Lower lobe of right lung (tissue), 2 donors: ENCODE data around the gene DENND1B. TPM values are rescaled to one million over a fixed set of nuclear protein-coding genes. Genes with fewer than 3 reads are reported as not detected.

ENCODE experiments used
- ATAC-seq, 2 donors: fragments of 200-7000 bp; cut with Tn5 transposase; one replicate each; pipeline ENCODE4 v1.9.1; 2020 to 2022; ENCODE audit warnings: mild to moderate bottlenecking in 2 of 2, moderate library complexity in 2 of 2
- DNase-seq: peaks from one replicate; pipeline ENCODE4 v3.0.0-alpha.2; 2020
- H3K27ac ChIP-seq: fragments of 200-600 bp; one replicate; pipeline ENCODE4 v1.8.0; 2022
- H3K27me3 ChIP-seq: fragments of 200-600 bp; one replicate; pipeline ENCODE4 v1.8.0; 2022; ENCODE audit warnings: low read depth
- H3K36me3 ChIP-seq: fragments of 200-600 bp; one replicate; pipeline ENCODE4 v1.8.0; 2022; ENCODE audit warnings: mild to moderate bottlenecking
- H3K4me1 ChIP-seq: fragments of 200-600 bp; one replicate; pipeline ENCODE4 v1.8.0; 2022
- H3K4me3 ChIP-seq: fragments of 200-600 bp; one replicate; pipeline ENCODE4 v1.8.0; 2022; ENCODE audit warnings: mild to moderate bottlenecking
- H3K9me3 ChIP-seq: fragments of 200-600 bp; one replicate; pipeline ENCODE4 v1.8.0; 2022
- intact Hi-C: fragments of 100-400 bp; cut with DNase I; formaldehyde crosslinking; loops from one replicate; pipeline ENCODE4 v1.11.0; 2022
- long read RNA-seq: library from polyadenylated mRNA; unstranded; transcript quantifications from one replicate; pipeline ENCODE4 v2.0.0, GENCODE V29; 2021
- total RNA-seq: library from RNA; stranded (reverse); fragmentation: NEBNext Ultra II Directional; extraction: Animal tissue kit (Norgen Biotek cat#: 25700); gene quantifications from one replicate; pipeline ENCODE4 v1.2.1, GENCODE V29; 2021
- TF ChIP-seq, protein P1 (sequence below): fragments of 200-600 bp; IDR thresholded peaks from one replicate; pipeline ENCODE4 v1.8.0; 2022; ENCODE audit warnings: antibody characterized with exemption, mild to moderate bottlenecking
- donor health status: DM: no; HTN: yes; CAD: no; lungs with severe emphysema.

The DENND1B gene, protein sequence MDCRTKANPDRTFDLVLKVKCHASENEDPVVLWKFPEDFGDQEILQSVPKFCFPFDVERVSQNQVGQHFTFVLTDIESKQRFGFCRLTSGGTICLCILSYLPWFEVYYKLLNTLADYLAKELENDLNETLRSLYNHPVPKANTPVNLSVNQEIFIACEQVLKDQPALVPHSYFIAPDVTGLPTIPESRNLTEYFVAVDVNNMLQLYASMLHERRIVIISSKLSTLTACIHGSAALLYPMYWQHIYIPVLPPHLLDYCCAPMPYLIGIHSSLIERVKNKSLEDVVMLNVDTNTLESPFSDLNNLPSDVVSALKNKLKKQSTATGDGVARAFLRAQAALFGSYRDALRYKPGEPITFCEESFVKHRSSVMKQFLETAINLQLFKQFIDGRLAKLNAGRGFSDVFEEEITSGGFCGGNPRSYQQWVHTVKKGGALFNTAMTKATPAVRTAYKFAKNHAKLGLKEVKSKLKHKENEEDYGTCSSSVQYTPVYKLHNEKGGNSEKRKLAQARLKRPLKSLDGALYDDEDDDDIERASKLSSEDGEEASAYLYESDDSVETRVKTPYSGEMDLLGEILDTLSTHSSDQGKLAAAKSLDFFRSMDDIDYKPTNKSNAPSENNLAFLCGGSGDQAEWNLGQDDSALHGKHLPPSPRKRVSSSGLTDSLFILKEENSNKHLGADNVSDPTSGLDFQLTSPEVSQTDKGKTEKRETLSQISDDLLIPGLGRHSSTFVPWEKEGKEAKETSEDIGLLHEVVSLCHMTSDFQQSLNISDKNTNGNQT
- total RNA-seq: 25.6 TPM
- long read RNA-seq, full-length matches to known transcripts: 5 of 33 reads
- long read RNA-seq, partial matches to known transcripts: 6 of 33 reads
- long read RNA-seq, other reads (novel, unspliced or antisense): 22 of 33 reads

DNA sequence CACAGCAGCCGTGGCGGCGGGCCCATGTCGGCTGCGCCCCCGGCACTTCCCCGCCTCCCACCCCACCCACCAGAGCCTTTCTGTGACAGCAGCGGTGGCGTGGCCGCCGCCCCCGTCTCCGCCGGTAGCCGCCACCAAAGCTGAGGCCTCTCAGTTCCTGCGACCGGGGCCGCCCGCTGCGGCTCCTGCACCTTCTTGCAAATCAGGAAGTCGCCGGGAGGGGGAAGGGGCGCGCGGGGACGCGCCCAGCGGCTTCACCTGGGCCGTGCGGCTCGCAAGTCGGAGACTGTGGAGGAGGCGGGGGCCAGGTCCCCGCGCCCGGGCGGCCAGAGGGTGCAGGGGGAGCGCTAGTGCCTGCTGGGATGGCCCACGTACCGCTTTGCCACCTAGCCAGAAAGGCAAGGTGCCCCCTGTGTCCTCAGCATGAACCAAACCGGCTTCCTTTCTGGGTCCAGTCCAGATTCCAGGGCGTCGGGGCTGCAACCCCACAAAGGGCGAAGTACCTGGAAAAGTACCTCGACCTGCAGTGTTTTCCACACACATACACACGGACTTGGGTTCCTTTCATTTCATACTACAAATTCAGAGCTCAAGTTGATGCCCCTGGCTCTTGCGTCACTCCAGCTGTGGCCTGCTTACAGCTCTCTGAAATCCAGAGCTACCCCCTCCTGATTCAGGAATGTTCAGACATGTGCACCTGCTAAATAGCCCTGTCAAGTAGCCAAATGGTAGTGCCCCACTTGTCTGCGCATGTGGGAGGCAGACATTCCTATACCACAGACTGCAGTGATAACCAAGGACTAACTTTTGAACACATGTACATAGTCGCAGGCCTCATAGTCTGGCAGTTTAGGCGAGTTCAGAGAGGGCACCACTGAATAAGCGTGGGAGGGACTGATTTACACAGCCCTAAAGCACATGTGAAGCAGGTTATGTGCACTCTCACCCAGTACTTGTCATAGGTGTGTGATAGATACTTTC is at the start of gene DENND1B:
Gene DENND1B, minus strand, starts transcription at position 199 of the 981 bp plus-strand sequence. CDS start 325 bp downstream, outside the sequence.
- Histone ChIP-seq H3K4me3 (peak within 1 kb of the TSS; percentile 71), H3K4me1 (peaks cover 39% of the 10 kb centered on the region), H3K27ac (peak within 1 kb of the TSS; percentile 93), H3K27me3 (no peaks in the 10 kb centered on the region), H3K9me3 (no peaks in the 10 kb centered on the region), H3K36me3 (no peaks in the 10 kb centered on the region)
- ATAC-seq: peak; percentile 90
- TF ChIP-seq, protein P1, sequence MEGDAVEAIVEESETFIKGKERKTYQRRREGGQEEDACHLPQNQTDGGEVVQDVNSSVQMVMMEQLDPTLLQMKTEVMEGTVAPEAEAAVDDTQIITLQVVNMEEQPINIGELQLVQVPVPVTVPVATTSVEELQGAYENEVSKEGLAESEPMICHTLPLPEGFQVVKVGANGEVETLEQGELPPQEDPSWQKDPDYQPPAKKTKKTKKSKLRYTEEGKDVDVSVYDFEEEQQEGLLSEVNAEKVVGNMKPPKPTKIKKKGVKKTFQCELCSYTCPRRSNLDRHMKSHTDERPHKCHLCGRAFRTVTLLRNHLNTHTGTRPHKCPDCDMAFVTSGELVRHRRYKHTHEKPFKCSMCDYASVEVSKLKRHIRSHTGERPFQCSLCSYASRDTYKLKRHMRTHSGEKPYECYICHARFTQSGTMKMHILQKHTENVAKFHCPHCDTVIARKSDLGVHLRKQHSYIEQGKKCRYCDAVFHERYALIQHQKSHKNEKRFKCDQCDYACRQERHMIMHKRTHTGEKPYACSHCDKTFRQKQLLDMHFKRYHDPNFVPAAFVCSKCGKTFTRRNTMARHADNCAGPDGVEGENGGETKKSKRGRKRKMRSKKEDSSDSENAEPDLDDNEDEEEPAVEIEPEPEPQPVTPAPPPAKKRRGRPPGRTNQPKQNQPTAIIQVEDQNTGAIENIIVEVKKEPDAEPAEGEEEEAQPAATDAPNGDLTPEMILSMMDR: peak; percentile 12
- intact Hi-C loops: no loop called here
- DNase-seq: peak; percentile 93

DNA sequence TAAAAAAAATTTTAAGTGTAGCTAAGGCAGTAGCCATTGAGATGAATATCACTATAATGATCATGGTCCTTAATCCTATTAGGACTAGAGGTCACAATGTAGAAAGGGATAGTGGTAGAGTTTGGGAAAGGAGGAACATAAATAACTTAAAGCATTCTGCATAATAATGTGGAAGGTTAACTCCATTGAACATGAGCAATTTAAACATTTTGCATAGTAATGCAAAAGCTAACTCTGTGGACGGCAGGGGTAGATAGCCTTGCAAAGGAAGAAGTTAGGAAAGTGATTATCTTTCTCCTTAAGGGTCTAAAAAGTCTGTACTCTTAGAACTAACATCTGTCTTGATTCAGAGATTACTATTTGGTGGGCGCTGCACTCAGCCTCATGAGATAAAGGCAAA is 39.0 kb upstream of the DENND1B start:
- H3K27me3 ChIP-seq: no peaks in the 10 kb centered on the region
- no peaks in the 10 kb centered on the region for H3K9me3 ChIP-seq
- TF ChIP-seq, protein P1: no peak
- H3K4me3 ChIP-seq: no peak overlapping the region
- intact Hi-C loops: no loop called here
- no peak overlapping the region for H3K27ac ChIP-seq
- DNase-seq (no peak), ATAC-seq (no peak)
- no peaks in the 10 kb centered on the region for H3K36me3 ChIP-seq
- H3K4me1 ChIP-seq: no peaks in the 10 kb centered on the region

DNA sequence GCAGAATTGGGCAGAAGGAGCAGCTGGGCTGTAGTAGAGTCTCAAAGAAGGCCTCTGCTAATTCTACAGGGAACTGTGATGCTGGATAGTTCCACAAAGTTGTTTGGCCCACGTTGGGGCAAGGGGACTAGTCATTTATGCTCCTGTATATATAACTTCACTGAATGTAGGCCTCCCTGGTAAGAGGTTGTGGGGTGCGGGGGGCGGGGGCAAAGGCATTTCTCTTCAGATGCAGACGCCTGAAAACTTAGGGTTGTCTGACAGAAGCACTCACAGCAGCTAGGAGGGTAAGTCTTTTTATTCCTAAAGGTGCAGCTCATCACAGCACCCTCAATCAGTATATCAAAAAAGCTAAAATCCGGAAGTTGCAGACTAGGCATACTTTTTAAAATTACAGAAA is 38.5 kb upstream of the DENND1B start:
- no peaks in the 10 kb centered on the region for H3K27me3 ChIP-seq
- TF ChIP-seq, protein P1: no peak
- intact Hi-C loops: no loop called here

DNA sequence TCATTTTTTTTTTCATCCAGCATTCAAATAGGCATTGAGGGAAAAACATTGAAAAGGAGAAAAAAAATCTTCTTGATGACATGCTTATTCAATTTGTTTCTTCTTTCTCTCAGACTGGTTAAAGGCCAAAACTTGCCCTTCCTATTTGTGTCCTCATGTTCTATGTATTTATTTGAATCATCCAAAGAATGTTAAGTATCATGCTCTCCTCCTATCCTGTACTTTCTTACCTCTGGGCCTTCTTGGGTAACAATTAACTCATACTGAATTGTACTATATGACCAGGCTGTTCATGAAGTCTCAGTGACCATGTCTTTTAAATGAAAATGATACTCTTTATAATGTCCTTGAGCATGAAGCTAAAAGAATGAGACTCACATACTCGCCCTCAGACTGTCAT is 36.5 kb upstream of the DENND1B start:
- Histone ChIP-seq H3K27ac (no peak overlapping the region), H3K4me3 (no peak overlapping the region), H3K4me1 (no peaks in the 10 kb centered on the region), H3K36me3 (no peaks in the 10 kb centered on the region), H3K27me3 (no peaks in the 10 kb centered on the region), H3K9me3 (no peaks in the 10 kb centered on the region)
- TF ChIP-seq, protein P1: no peak
- DNase-seq: no peak
- intact Hi-C loops: no loop called here
- peak; percentile 50 to 77 for ATAC-seq

More for the DNA sequence above, 38.5 kb upstream of the DENND1B start:
- Histone ChIP-seq H3K9me3 (no peaks in the 10 kb centered on the region), H3K27ac (no peak overlapping the region), H3K4me3 (no peak overlapping the region), H3K4me1 (no peaks in the 10 kb centered on the region), H3K36me3 (no peaks in the 10 kb centered on the region)
- DNase-seq (no peak), ATAC-seq (no peak)

DNA sequence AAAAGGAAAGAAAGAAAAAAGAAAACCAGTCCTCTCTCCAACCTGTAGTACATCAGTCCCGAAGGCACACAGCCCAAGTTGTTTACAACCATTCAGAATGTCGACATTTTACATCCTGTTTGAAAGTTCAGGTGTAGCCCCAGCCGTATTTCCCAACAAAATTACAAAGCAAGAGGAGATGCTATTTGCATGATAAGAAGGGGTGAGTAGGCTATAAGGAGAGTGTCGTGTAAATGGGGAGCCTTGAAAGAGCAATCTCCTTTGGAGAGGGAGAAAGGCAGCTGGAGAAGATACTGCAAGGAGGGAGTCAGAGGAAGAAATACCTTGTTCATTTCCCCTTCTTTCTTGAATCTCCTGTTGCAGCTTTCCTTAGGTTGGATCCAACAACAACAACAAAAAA is 35.5 kb upstream of the DENND1B start:
- TF ChIP-seq, protein P1: no peak
- no peaks in the 10 kb centered on the region for H3K27me3 ChIP-seq
- no peak overlapping the region for H3K27ac ChIP-seq
- intact Hi-C loops: no loop called here
- no peaks in the 10 kb centered on the region for H3K4me1 ChIP-seq
- H3K36me3 ChIP-seq: no peaks in the 10 kb centered on the region
- no peak overlapping the region for H3K4me3 ChIP-seq
- DNase-seq: no peak
- ATAC-seq: no peak
- no peaks in the 10 kb centered on the region for H3K9me3 ChIP-seq
